HG02571 (cell line): ENCODE results near the gene PLA2G4F.

Source experiments
- ATAC-seq: cut with Tn5 transposase; IDR thresholded peaks from one replicate; pipeline ENCODE4 v1.9.1; 2021; ENCODE audit warnings: mild to moderate bottlenecking, moderate library complexity; ENCODE audit not compliant: unreplicated experiment

Gene PLA2G4F

GRCh38 chr15:42165106-42165505 is 8.7 kb upstream of the PLA2G4F start:
- ATAC-seq = no peak

- no peak for ATAC-seq
These were observed 7.6 kb upstream of the PLA2G4F start for GRCh38 chr15:42163947-42164550.

GRCh38 chr15:42163291-42163690 is 6.9 kb upstream of the PLA2G4F start:
- ATAC-seq = no peak

GRCh38 chr15:42160136-42160535 is 3.7 kb upstream of the PLA2G4F start:
- no peak for ATAC-seq

- no peak for ATAC-seq
These were observed 3.1 kb upstream of the PLA2G4F start for GRCh38 chr15:42159381-42160015.

- ATAC-seq = no peak
These were observed 2.5 kb upstream of the PLA2G4F start for GRCh38 chr15:42158941-42159340.

- ATAC-seq = no peak
These were observed 1.7 kb upstream of the PLA2G4F start for GRCh38 chr15:42157981-42158765.

GRCh38 chr15:42157381-42157780 is 945 bp upstream of the PLA2G4F start:
- no peak for ATAC-seq

- no peak for ATAC-seq
These were observed 742 bp downstream of the PLA2G4F start for GRCh38 chr15:42155546-42156242.

GRCh38 chr15:42154956-42155355 is 1.5 kb downstream of the PLA2G4F start:
- no peak for ATAC-seq

GRCh38 chr15:42154212-42154941 is 2.1 kb downstream of the PLA2G4F start:
- no peak for ATAC-seq

GRCh38 chr15:42153874-42154211 is 2.6 kb downstream of the PLA2G4F start:
- ATAC-seq = no peak

- no peak for ATAC-seq
These were observed 3.3 kb downstream of the PLA2G4F start for GRCh38 chr15:42152921-42153698.

GRCh38 chr15:42152196-42152920 is 4.1 kb downstream of the PLA2G4F start:
- no peak for ATAC-seq

GRCh38 chr15:42151736-42152135 is 4.7 kb downstream of the PLA2G4F start:
- ATAC-seq = no peak

- ATAC-seq = no peak
These were observed 5.3 kb downstream of the PLA2G4F start for GRCh38 chr15:42151141-42151561.

- no peak for ATAC-seq
These were observed 6.0 kb downstream of the PLA2G4F start for GRCh38 chr15:42150219-42150970.

- no peak for ATAC-seq
These were observed 6.8 kb downstream of the PLA2G4F start for GRCh38 chr15:42149493-42150218.
